DMS53 treated with DMSO at 0.1 percent for 48 hours (cell line): ENCODE results near the gene SLC16A12.
"Not testable (repeated sequence)": the region's sequence is repeated elsewhere in the genome, so short reads cannot be mapped to it uniquely, and the experiment has no call there.

Experiments used
- DNase-seq: peaks from one replicate; lab custom pipeline; 2025; ENCODE audit not compliant: unreplicated experiment; lab: John Stamatoyannopoulos, UW

The SLC16A12 gene

DNA sequence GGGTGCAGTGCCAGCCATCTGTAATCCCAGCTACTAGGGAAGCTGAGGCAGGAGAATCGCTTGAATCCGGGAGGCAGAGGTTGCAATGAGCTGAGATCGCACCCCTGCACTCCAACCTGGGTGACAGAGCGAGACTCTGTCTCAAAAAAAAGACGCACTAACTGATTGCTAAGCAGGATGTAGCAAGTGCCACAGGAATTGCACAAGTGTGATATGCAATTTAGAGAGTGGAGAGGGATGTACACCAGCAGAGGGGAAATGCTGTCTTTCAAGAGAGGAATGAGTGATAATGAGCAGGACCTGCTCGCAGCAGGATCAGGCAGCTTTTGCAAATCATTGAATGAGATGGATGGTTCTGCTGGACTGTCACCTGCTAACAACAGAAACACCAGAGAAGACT is 13.3 kb upstream of the SLC16A12 start:
- DNase-seq: no peak

DNA sequence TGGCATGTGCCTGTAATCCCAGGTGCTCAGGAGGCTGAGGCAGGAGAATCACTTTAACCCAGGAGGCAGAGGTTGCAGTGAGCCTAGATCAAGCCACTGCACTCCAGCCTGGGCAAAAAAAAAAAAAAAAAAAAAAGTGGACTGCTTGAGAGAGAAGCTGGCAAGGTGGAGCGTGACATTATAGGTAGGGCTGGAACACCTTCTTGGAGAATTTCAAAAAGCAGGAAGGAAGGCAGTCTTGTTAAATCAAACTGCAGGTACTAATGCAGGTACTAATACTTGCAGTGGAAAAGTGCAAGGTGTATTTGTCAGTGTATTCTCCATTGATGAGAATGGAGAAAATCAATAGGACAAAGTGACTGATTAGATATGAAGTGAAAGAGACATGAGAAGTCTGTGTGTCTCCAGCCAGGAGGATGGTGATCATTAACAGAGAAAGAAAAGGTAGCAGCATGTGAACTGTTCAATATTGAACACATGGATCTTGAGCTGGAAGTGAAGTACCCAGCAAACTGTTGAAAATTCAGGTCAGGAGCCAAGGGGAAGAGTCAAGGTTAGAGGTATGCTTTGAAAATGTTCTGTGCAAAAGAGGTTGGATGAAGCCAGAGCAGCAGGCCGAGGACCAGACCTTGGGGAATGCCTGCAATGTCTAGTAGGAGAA is 12.6 kb upstream of the SLC16A12 start:
- DNase-seq: no peak

DNA sequence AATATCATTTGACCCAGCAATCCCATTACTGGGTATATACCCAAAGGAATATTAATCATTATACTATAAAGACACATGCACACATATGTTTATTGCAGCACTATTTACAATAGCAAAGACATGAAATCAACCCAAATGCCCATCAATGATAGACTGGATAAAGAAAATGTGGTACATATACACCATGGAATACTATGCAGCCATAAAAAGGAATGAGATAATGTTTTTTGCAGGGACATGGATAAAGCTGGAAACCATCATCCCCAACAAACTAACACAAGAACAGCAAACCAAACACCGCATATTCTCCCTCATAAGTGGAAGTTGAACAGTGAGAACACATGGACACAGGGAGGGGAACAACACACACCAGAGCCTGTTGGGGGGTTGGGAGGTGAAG is 11.3 kb upstream of the SLC16A12 start:
- not testable (repeated sequence) for DNase-seq

DNA sequence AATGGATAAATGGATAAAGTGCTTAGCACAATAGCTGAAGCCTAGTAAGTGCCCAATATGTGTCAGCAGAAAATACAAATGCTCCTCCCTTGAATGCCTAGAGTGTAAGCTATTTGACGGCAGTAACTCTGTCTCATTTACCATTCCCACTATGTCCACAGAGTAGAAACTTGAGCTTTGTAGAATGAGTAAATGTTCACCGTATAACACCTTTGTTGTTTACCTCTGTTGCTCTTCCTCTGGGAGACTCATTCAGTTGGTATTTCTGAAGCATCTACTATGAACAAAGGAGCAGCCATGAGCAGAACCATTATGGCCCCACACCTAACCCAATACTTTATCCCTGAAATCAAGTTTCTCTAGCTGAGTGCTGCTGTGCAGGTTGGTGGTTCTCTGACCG is 8.4 kb upstream of the SLC16A12 start:
- no peak for DNase-seq

DNA sequence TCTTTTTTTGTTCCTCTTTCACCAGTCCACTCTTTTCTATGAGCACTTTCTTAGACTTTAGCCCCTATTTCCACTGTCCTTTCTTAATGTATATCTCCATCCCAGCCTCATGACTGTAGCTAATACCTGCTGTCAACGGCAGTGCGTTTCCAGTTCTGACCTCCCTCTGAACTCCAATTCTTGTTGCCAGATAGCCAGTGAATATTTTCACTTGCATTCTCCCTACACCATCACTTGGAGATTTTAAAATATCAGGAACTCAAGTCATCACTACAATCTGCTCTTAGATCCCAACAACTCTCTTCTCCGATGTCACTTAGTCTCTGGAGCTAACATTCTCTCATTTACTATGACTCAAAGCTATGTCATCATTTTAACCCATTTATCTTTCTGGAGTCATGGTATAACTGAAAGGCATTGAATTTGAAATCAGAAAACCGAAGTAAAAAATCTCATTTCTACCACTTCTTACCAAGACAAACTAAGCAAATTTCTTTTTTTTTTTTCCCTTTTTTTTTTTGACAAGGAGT is 5.1 kb upstream of the SLC16A12 start:
- DNase-seq: no peak

DNA sequence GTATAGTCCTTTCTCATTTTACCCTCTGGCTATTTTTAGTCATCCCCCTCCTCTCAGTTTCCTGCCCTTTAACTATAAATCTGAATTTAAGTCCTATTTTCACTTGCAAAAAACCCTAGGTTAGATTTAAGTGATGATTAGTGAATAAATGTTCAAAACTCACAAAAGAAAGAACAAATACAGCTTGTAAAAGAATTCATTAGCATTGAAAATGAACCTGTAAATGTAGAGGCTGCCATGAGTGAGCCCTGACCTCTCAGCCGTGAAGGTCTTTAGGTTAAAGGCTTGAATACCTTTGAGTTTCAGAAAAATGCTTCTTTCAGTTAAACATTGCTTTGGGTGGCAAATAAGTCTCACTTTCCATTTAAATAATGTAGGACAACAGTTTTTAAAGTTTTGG is 2.0 kb upstream of the SLC16A12 start:
- DNase-seq: no peak

DNA sequence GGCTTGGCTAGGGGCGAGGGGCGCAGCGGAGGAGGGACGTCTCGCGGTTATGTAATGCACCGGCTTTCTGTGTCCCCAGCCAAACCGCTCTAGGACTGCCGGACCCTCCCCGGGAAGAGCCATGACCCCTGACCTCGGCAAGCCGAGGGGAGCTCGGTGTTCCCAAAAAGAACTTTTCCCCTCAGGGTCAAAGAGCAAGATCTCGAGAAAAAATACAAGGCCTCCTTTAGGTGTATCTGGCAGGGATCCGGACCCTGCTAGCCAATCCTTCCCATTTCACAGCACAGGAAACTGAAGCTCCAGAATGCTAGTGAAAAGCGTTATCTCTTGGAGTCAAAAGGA is 590 bp upstream of the SLC16A12 start:
- no peak for DNase-seq

DNA sequence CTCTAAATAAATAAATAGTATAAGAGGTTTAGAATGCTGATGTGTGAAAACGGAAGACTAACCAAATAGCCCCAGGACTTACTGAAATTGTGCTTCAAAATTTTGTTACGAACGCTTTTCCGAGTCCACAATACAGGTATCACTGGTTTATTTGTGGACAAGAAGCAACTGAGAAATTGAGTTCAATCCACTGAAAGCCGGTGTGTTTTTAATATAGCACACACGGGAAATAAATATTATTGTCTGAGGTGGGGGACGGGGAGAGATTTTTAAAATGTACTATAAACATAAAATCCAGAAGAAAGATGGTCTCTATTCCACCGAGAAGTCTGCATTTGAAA is 598 bp downstream of the SLC16A12 start:
- no peak for DNase-seq

DNA sequence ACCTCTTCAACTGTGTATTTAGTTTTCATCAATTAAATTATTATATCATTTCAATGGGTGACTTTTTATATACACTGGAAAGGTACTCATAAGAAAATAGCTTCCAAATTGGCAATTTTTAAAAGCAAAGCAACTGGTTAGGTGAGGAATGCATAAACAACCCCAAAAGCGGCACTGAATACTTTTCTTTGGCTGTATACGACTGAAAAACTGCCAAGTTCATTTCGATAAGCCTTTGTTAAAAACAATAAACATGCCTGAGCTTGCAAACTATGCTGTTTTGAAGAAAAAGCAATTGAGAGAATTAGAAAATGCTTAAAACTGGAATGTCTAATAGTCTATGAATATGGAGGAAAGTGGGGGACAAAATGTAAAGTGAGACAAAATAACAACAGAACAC is 2.9 kb downstream of the SLC16A12 start:
- no peak for DNase-seq

DNA sequence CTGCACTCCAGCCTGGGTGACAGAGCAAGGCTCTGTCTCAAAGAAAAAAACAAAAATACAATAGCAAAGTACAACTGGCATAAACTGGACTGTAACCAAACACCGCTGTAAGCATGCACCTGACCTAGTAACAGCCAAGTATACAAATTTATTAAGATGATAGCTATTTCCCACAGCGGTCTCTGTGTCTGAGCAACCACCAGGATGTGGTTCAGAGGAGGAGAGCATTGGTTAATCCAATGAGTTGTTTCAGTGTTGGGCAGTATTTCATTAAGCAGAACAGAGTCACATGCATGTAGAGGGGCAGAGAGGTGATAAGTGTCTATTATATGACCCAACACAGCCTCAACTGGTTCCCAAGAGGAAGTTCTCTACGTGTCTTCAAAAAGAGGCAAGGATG is 4.0 kb downstream of the SLC16A12 start:
- no peak for DNase-seq

DNA sequence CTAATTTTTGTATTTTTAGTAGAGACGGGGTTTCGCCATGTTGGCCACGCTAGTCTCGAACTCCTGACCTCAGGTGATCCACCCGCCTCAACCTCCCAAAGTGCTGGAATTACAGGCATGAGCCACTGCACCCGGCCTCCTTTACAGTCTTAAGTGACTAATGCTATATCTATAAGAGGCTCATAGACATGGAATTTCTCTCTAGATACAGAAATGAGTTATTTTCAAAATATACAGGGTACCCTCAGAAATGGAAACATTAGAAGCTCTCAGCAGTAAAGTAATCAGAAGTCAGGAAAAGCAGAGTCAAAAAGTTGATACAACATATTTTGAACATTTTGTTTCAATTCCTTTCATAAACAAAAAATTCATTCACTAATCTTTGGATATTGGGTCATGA is 5.7 kb downstream of the SLC16A12 start:
- not testable (repeated sequence) for DNase-seq

DNA sequence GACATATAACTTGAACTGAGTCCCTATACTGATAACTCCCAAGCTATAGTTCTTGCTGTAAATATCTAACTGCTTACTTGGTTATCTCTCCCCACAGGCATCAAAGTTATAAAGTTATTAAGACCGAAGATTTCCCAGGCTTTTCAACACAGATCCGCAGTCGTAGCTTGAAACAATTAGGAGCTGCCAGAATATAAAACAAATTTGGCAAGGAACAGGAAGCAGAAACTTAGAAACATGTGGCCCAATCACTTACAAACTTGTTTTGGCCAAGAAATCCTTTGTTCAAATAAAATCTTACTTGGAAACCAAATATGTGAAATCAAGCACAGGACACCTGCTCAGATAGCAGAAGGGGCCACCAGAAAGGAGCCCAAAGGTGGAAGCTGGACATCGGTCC is 9.0 kb downstream of the SLC16A12 start:
- DNase-seq: no peak

DNA sequence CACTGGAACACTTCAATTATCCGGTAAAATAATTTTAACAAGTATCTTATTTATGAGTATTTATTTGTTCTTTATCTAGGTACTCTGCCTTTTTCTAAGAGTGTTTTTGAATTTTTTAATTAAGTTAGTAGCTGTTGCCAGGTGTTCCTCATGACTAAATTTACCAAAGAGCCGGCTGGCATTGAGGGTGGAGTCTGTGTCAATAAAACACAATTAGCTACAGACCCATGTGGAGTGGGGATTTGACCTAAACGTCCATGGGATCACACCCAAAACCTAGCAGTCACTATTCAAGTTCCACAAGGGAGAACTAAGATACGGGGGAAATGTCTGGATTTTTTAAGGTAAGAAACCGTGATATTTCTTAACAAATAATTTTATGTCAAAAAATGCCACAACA is 9.8 kb downstream of the SLC16A12 start:
- no peak for DNase-seq

DNA sequence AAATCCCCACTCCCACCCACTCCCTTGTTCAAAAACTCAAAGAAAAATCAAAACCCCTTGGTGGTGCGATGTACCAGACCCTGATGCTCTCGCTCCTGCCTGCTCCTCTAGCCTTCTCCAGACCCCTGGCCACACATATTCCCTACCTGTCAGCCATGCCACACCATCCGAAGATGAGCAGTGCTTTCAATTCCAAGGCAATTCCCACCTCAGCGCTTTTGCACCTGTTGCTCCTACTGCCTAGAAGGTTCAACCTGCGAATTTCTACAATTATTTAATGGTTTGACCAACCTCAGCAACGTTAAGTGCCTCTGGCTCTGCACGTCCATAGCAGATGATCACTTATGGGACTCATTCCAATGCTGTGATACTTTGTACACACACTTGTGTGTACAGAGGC is 11.1 kb downstream of the SLC16A12 start:
- no peak for DNase-seq

DNA sequence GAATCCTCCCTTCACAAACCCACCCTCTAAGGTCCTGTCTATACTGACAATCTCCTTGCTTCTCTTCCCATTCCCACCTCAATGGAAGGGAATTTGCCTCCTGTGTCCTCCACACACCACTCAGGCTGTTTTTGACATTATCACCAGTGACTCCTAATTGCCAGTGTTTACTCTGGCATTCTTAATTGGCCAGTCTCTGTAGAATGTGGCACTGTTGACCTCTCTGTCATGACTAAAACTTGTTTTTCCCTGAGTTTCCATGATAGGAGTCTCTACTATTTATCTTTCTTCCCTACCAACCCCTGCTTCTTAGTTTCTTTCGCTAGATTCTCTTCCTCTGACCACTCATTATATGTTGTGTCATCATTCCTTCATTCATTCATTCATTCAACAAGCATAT is 12.1 kb downstream of the SLC16A12 start:
- no peak for DNase-seq

DNA sequence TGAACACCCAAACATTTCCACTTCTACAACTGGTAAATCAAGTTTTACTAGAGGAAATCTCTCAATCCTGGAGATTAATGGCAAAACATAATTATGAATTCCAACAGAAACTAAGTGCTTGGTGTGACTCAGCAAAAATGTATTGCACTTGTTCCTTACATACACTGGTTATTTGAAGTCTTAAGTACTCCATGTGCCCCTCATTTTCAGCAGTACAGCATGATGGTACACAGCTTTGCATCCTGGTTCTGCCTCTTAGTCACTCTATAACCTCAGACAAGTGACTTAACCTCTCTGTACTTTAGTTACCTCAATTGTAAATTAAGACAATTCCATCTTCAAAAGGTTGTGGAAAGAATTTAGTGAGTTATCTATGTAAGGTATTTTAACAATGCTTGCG is 12.9 kb downstream of the SLC16A12 start:
- no peak for DNase-seq

DNA sequence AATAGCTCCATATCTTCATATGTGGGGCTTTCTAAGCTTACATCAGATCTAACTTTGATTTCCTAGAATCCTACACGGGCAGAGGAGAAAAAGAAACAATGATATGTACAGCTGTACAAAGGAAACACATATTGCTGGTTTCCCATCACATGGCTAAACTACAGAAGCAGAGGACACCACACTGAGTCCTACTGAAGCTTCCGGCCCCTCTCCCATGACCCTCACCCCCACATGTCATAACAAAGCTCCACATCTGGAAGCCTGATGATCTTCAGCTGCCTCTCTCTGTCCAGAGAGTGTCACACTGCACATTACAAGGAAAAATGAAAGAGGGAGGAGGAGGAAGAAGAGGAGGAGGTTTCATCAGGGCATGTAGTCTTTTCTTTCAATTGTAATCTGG is 14.0 kb downstream of the SLC16A12 start:
- no peak for DNase-seq

DNA sequence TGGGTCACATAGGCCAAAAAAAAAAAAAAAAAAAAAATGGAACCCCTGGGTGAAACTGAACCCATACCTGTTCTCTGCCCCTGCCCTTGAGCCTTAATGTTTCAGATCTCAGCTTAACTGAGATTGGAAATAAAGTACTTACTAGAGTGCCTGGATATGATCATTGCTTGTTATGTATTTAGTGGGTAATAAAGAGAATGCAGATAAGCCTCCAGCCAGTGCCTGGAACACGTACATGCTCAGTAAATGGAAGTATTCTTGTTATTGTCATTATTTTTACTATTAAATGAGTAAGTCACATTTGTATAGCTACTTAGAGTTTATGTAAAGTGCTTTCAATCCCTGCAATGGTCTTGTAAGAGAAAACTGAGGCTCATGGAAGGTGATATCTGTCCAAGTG is 14.7 kb downstream of the SLC16A12 start:
- DNase-seq: no peak

DNA sequence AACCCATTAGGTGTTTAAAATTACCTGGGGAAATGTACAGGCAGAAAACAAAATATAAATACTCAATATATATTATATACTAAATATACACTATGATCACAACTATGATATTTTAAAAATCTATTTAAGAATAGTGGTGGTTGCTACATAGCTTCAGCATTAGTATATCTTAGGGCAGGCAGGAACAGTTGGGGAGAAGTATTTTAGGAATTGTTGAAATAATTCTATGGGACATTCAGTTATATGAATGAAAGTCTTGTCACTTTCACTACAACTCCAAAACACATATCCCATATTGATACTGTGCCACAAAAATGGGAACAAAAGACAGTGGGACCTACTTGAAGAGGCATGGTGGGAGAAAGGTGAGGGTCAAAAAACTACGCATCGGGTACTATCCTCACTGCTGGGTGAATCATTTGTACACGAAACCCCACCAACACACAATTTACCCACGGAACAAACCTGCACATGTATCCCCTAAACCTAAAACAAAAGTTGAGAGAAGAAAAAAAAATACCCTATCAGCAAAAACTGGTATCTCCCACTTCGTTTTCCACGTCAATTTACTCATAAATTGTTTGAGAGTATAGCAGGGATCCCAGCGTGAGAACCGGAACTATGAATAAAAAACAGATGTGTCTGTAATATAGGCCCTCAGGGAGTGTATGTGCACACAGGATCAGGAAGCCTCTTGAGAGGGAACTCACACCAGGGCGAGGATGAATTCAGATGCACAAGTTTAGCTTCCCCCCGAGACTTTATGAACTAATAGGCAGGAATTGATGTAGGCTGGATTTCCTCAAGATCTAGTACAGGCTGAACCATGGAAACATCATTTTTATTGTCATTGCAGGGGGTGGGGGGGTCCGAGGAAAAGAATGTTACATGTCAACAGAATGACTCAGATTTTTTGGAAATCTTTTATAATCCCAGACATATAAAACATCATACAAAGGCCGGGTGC is 16.2 kb downstream of the SLC16A12 start:
- DNase-seq: no peak

DNA sequence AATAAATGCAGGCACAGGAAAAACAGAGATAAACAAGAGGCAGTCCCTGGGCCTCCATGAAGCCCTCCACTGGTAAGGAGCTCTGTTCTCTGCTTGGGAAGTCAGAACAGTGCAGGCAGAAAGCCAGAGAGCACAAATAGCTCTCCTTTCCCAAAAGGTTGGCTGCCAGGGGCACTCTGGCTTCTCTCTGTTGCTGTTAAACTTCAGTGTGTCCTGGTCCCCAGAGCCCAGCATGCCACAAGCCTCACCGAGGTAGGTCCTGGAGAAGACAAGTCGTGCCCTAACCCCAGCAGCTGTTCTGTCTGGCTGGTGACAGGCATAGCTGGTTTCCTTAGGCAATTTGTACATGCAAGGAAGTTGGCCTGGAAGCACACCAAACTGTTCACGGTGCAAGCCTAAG is 17.3 kb downstream of the SLC16A12 start:
- no peak for DNase-seq

DNA sequence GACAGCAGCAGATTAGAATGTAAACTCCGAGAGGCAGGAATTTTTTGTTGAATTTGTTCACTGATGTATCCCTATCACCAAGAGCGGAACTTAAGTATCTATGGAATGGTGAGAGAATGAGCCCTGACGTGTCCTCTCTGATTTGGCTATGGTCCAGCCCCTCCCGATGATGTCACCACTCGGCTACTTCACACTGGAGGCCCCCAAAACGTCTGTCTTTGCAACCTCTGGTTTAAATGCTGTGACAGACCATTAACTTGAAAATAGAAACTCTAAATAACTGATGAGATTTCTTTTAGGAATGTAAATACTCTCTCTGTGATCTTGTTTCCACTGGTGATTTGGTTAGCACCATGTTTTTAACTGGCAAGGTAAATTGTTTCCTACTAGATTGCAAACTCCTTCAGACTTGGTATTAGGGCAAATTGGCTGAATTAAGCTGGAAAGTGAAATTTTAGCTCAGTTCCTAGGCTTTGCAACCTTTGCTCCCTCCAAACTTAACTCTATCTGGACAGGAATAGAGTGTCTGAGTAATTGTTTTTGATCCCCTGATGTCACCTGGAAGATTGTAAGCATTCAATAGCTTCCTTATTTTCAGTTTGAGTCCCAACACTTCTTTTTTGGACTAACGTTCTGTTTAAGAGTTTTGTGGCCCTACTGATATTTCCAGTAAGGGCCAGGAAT is 19.1 kb downstream of the SLC16A12 start:
- DNase-seq: no peak
